GM12878 (cell line): Measurements from ENCODE around the gene ARHGEF18. TPM values are rescaled to one million over a fixed set of nuclear protein-coding genes. Genes with fewer than 3 reads are reported as not detected.
A peak's percentile ranks its signal among the peaks of the same experiment; 100 is the strongest.

Source experiments
- BACH1 ChIP-seq: fragments of 450-650 bp; IDR thresholded peaks from 2 replicates; pipeline ENCODE4 v1.6.1; 2017; ENCODE audit warnings: mild to moderate bottlenecking, borderline replicate concordance
- BCL11A ChIP-seq: IDR thresholded peaks from 2 replicates; pipeline ENCODE4 v1.6.1; 2011; ENCODE audit warnings: low read depth, low read length
- CHD2 ChIP-seq: IDR thresholded peaks from 2 replicates; pipeline ENCODE4 v1.6.1; 2011; ENCODE audit warnings: low read depth, low read length, improper control_type of control experiment, borderline replicate concordance
- CTCF ChIP-seq, 3 experiments: IDR thresholded peaks in 2 of 3; conservative IDR thresholded peaks in 1 of 3; 2 replicates each; pipeline ENCODE4 v1.5.1; 2011; ENCODE audit warnings: low read depth in 3 of 3, low read length in 3 of 3, mild to moderate bottlenecking in 3 of 3, control low read depth in 2 of 3, moderate library complexity in 2 of 3, inconsistent platforms in 1 of 3, mixed read lengths in 1 of 3; ENCODE audit not compliant: control insufficient read depth in 2 of 3, insufficient read depth in 1 of 3; ENCODE audit errors: extremely low read depth in 1 of 3
- EZH2 ChIP-seq: IDR thresholded peaks from 2 replicates; pipeline ENCODE4 v1.6.1; 2012; ENCODE audit warnings: low read depth, mild to moderate bottlenecking, control low read depth, inconsistent platforms, low read length, borderline replicate concordance; ENCODE audit not compliant: control insufficient read depth
- FOS ChIP-seq: IDR thresholded peaks from 3 replicates; pipeline ENCODE4 v1.6.1; 2011; ENCODE audit warnings: borderline replicate concordance; ENCODE audit not compliant: insufficient read length; ENCODE audit errors: extremely low read depth
- FOXM1 ChIP-seq: IDR thresholded peaks from 2 replicates; pipeline ENCODE4 v1.6.1; 2012; ENCODE audit warnings: low read depth, mild to moderate bottlenecking, inconsistent platforms, low read length, moderate library complexity
- HCFC1 ChIP-seq: fragments of 150-350 bp; IDR thresholded peaks from 2 replicates; pipeline ENCODE4 v1.6.1; 2014; ENCODE audit warnings: low read length
- HDAC6 ChIP-seq: fragments of 200-600 bp; sonication (generic); IDR thresholded peaks from one replicate; pipeline ENCODE4 v1.8.0; 2017; ENCODE audit warnings: antibody characterized with exemption; ENCODE audit not compliant: unreplicated experiment
- MEF2A ChIP-seq: IDR thresholded peaks from 2 replicates; pipeline ENCODE4 v1.6.1; 2011; ENCODE audit warnings: low read depth, mild to moderate bottlenecking, low read length, moderate library complexity; ENCODE audit not compliant: insufficient read depth
- MXI1 ChIP-seq: fragments of 150-350 bp; IDR thresholded peaks from 2 replicates; pipeline ENCODE4 v1.6.1; 2011; ENCODE audit warnings: low read depth, mild to moderate bottlenecking, inconsistent platforms, low read length, improper control_type of control experiment
- POLR2AphosphoS2 ChIP-seq: IDR thresholded peaks from 2 replicates; pipeline ENCODE4 v1.6.1; 2011; ENCODE audit warnings: low read depth, mild to moderate bottlenecking, low read length, improper control_type of control experiment, moderate library complexity
- POLR2AphosphoS5 ChIP-seq: IDR thresholded peaks from 2 replicates; pipeline ENCODE4 v1.6.1; 2011; ENCODE audit warnings: mild to moderate bottlenecking, low read length, inconsistent platforms
- PRDM15 ChIP-seq: fragments of 450-650 bp; formaldehyde crosslinking; IDR thresholded peaks from 2 replicates; pipeline ENCODE4 v1.4.0; 2020; ENCODE audit warnings: mild to moderate bottlenecking, moderate library complexity
- SIN3A ChIP-seq: IDR thresholded peaks from 2 replicates; pipeline ENCODE4 v1.6.1; 2012; ENCODE audit warnings: low read depth, low read length, improper control_type of control experiment
- SIX5 ChIP-seq: IDR thresholded peaks from 2 replicates; pipeline ENCODE4 v1.6.1; 2011; ENCODE audit warnings: mild to moderate bottlenecking, low read depth, low read length, moderate library complexity; ENCODE audit not compliant: severe bottlenecking
- SMAD1 ChIP-seq: fragments of 450-650 bp; IDR thresholded peaks from 2 replicates; pipeline ENCODE4 v1.6.1; 2018; ENCODE audit warnings: mild to moderate bottlenecking, low read depth; ENCODE audit not compliant: partially characterized antibody
- SRF ChIP-seq, 2 experiments: IDR thresholded peaks; 2 replicates each; pipeline ENCODE4 v1.6.1; 2011; ENCODE audit warnings: low read depth in 2 of 2, low read length in 2 of 2, mild to moderate bottlenecking in 1 of 2, moderate library complexity in 1 of 2
- ZNF592 ChIP-seq: fragments of 450-650 bp; IDR thresholded peaks from 2 replicates; pipeline ENCODE4 v1.6.1; 2017; ENCODE audit warnings: mild to moderate bottlenecking, moderate library complexity
- polyA plus RNA-seq, 11 experiments: library from polyadenylated mRNA; depleted of rRNA in 4 of 11; unstranded in 6 of 11; stranded (reverse) in 5 of 11; fragments of >200 nt; fragmentation: Nextera tagmentation in 4 of 11; fragmentation: Illumina TruSeq in 1 of 11; extraction: Ambion mirVana in 4 of 11; extraction: Trizol in 1 of 11; gene quantifications; 1 replicate in 1 of 11; 2 replicates in 10 of 11; pipeline versions ENCODE4 v1.2.1 to v1.2.3, GENCODE V29; 2011 to 2016; ENCODE audit warnings: inconsistent platforms in 2 of 11, missing spikeins in 2 of 11, low read depth in 1 of 11
- total RNA-seq, 4 experiments: library from RNA; depleted of rRNA in 3 of 4; stranded (reverse); fragments of >200 nt in 3 of 4; fragmentation: Illumina TruSeq in 1 of 4; extraction: Trizol in 1 of 4; gene quantifications; 2 replicates each; pipeline versions ENCODE4 v1.2.1 to v1.2.3, GENCODE V29; 2013 to 2021

The ARHGEF18 gene
- total and polyA plus RNA-seq, 10 of the 15 experiments (the other 5 are each of a cell fraction or from before 2014, with no cell fraction given), result 0.31 to 32.3 (median 13.4) TPM

- TF ChIP-seq PRDM15 (CRISPR knock-in tag), result no peak
- no peak for TF ChIP-seq MXI1
- TF ChIP-seq POLR2AphosphoS2, result no peak
- TF ChIP-seq EZH2, result no peak
- peak; percentile 60; the same call in 1 of the 2 replicates for TF ChIP-seq BCL11A
- TF ChIP-seq FOS, result no peak
- TF ChIP-seq CTCF (IDR thresholded peaks at IDR 0.05 in 2 of 3, conservative IDR thresholded peaks at IDR 0.05 in 1 of 3; ENCODE audit: control insufficient read depth in 2 of 3, extremely low read depth in 1 of 3, insufficient read depth in 1 of 3, low read depth in 3 of 3, low read length in 3 of 3), result no peak
- no peak for TF ChIP-seq SIN3A
- no peak for TF ChIP-seq MEF2A
- TF ChIP-seq SRF (IDR thresholded peaks at IDR 0.05; ENCODE audit: low read depth in 2 of 2, low read length in 2 of 2), result no peak
- no peak for TF ChIP-seq HDAC6
- TF ChIP-seq BACH1, result no peak
- peak; percentile 76 for TF ChIP-seq POLR2AphosphoS5
- TF ChIP-seq SIX5, result no peak
- peak; percentile 59 for TF ChIP-seq ZNF592
- TF ChIP-seq CHD2, result 0 out of 2 replicates have a peak, but pooled peaks have one; percentile 32
- TF ChIP-seq HCFC1, result no peak
- TF ChIP-seq FOXM1, result peak; percentile 20; the same call in 1 of the 2 replicates
- TF ChIP-seq SMAD1, result peak; percentile 92
Measured at GRCh38 chr19:7333198-7334118, 15.3 kb upstream of the ARHGEF18 start (continued).
